GM19324 (cell line): Measurements from ENCODE around the gene RALGPS1.
"Not testable (repeated sequence)": the region's sequence is repeated elsewhere in the genome, so short reads cannot be mapped to it uniquely, and the experiment has no call there.

ENCODE experiments used
- ATAC-seq: cut with Tn5 transposase; IDR thresholded peaks from one replicate; pipeline ENCODE4 v1.9.1; 2021; ENCODE audit warnings: mild to moderate bottlenecking, moderate library complexity; ENCODE audit not compliant: unreplicated experiment, low FRiP score

The RALGPS1 gene

DNA sequence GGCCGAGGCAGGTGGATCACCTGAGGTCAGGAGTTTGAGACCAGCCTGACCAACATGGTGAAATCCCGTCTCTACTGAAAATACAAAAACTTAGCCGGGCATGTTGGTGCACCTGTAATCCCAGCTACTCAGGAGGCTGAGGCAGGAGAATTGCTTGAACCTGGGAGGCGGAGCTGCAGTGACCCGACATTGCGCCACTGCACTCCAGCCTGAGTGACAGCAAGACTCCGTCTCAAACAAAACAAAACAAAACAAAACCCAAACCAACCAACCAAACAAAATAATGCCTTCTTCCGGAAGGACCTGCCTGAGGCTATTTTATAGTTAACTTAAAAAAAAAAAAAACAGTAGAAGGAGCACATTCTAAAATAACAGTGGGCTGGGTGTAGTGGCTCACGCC is 103.4 kb downstream of the RALGPS1 start:
- not testable (repeated sequence) for ATAC-seq

DNA sequence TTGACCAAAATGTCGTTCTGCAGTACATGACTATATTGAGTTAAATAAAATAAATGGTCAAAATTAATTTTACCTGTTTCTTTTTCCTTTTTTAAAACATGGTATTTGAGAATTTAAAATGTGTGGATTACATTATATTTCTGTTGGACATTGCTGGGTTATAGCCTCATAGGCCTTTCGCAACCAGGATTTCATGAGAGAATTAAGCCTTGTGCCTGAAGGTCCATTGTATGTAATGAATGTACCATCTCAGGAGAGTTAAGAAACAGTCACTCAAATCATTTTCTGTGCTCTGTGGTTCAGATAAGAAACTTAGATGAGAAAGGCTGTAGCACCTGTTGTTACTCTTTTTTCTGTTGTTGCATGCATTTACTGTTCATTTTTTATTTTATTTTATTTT is 104.4 kb downstream of the RALGPS1 start:
- no peak for ATAC-seq

DNA sequence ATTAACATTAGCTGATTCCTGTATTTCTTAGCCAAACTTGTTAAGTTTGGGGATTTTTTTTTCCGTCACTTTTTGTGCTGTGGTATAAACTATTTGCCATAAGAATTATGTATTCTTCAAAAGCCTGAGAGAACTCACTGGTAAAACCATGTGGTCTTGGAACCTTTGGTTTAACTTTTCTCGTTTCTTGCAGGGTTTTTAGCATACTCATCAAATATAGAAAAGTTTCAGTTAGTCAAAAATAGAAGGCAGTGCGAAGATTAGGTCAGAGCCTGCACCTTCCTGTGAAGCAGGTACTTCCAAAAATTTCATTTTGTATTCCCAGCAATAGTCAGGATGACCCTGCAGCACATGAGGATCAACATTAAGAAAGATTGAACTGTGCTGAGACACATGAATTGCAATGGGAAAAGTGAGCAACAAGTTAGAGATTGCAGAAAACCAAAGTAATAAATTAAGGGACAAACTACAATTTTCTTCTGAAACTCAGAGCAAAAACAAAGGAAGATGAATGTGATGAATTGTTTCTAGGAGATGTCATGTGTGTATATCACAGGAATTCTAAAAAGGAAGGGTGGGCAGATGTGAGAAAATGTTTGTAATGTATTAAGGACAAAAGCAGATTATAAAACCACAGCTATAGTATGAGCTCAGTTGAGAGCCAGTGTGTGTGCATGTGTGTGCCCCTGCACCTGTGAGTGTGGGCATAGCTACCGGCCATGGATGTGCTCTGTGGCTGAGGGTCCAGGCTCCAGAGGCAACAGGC is 105.6 kb downstream of the RALGPS1 start:
- no peak for ATAC-seq

DNA sequence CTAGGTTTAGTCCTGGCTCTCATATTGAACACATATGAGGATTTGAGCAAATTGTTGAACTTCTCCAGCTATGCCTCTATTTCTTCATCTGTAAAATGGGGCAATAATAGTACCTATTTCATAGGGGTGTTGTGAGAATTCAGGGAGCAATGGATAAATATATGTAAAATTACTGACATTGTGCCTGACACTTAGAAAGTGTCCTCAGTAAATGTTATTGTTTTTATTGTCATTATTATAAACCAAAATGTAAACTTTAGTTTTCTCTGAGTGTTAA is 106.2 kb downstream of the RALGPS1 start:
- no peak for ATAC-seq

- no peak for ATAC-seq
Measured at GRCh38 chr9:127021664-127022363, 107.2 kb downstream of the RALGPS1 start.

- no peak for ATAC-seq
Measured at GRCh38 chr9:127022913-127023660, 108.5 kb downstream of the RALGPS1 start.

- ATAC-seq, result no peak
Measured at GRCh38 chr9:127025042-127025441, 110.5 kb downstream of the RALGPS1 start.

GRCh38 chr9:127027694-127028093 is 113.1 kb downstream of the RALGPS1 start:
- ATAC-seq, result no peak

- ATAC-seq, result no peak
Measured at GRCh38 chr9:127029548-127029947, 115.0 kb downstream of the RALGPS1 start.

- no peak for ATAC-seq
Measured at GRCh38 chr9:127030814-127031740, 116.5 kb downstream of the RALGPS1 start.

DNA sequence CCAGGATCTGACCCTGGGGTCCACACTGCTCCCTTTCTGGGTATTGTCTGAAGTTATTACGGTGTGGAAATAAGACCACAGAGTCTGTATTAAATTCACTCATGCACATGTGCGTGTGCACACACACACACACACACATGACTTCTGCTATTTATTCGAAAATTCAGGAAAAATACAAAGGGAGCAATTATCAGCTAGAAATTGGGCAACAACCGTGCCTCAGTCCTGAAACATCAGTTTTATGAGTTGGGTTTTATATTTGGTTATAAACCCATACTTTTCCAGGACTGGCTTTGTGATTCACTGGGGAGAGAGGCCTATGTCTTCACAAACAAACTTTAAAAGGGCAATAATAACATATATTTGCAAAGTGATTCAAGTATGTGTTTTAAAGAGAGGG is 117.7 kb downstream of the RALGPS1 start:
- no peak for ATAC-seq

DNA sequence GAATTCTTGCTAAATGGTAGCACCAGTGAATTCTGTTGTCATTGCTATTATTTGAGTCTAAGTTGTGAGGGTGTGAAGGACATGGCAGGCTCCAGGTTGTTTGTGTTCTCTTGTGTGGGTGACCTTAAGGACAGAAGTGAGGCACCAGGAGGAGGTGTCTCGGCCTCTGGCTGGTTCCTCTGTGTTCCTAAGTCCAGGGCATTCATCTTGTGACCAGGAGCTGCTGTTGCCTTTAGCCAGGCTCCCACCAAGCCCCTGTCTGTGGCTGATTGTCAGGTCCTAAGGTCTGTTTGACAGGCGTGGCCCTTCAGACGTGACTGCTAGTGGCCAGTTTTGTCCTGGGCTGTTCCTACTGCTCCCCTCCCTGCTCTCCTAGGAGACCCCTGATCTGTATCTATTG is 118.5 kb downstream of the RALGPS1 start:
- no peak for ATAC-seq

- ATAC-seq, result no peak
Measured at GRCh38 chr9:127033789-127034188, 119.2 kb downstream of the RALGPS1 start.

DNA sequence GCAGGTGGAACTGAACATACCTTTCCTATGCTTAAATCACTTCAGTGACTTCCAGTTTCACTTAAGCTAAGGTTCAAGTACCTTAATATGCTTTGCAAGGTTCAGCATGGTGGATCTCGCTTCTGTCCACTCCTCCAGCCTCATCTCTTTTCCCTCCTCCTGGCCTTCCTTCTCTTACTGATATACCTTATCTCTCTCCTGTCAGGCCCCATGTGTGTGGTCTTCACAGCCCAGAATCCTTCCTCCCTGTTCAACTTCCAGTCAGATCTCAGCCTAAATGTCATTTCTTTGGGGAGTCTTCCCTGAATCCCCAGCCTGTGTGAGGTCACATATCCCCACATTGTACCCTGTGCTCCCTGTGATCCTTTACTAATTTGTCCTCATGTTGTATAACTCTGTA is 120.1 kb downstream of the RALGPS1 start:
- ATAC-seq, result no peak

DNA sequence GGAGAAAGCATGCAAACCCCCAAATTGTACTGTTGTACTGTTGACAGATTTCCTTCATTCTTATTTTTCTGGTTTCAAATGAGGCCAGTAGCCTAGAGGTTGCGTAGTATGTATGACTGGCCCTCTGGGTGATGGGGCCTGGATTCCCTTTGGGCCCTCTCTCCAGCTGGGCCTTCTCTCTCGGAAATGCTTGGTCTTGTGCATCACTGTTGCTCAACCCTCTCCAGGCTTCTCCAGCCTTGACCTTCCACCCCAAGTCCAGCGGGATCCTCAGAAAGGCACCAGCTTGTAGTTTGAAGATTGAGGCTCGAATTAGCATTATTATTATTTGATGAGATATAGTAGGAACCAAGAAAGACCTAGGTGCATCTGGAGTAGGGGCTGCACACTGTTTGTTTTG is 120.8 kb downstream of the RALGPS1 start:
- ATAC-seq, result no peak

GRCh38 chr9:127035948-127036347 is 121.4 kb downstream of the RALGPS1 start:
- no peak for ATAC-seq

GRCh38 chr9:127036437-127036836 is 121.9 kb downstream of the RALGPS1 start:
- ATAC-seq, result no peak

DNA sequence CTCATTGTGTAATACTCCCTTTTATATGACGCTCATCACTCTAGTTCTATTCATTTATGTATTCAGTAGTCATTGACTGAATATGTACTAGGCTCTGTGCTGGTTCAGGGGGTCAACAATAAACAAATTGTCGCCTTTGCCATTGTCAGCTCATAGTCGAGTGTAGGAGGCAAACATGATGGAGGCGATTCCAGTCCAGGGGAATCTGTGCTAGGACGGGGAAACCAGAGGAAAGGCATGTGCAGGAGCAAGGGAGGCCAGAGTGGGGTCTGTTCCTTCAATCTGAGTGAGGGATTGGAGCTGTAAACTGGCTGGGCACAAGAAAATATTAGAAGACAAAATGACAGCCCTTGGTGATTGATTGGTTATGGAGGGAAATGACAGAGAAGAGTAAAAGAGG is 123.9 kb downstream of the RALGPS1 start:
- ATAC-seq, result no peak

- ATAC-seq, result no peak
Measured at GRCh38 chr9:127039492-127039891, 124.9 kb downstream of the RALGPS1 start.

GRCh38 chr9:127045148-127045547 is 130.6 kb downstream of the RALGPS1 start:
- ATAC-seq, result no peak

DNA sequence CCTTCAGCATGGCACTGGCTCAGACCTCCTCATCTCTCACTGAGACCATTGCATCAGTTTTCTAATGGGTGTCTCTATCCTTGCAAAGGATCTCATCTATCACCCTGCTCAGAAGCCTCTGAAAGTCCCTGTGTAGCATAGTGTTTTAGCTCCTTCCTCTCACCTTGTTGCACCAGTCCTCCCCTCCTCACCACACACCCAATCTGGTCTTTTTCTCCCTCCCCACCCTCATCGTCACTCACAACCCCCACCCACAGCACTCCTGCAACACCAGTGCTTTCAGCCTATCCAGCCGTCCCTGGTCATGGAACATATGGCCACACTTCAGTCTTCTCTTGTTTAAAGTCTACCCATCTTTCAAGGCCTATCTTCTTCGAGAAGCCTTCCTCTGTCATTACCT is 133.4 kb downstream of the RALGPS1 start:
- ATAC-seq, result no peak
